Endodermal cell (in vitro differentiated cells): ENCODE measurements around the gene UPF1. TPM values are rescaled to one million over a fixed set of nuclear protein-coding genes. Genes with fewer than 3 reads are reported as not detected.

Experiments
- DNase-seq: peaks from one replicate; pipeline ENCODE4 v3.0.0-alpha.2; 2017
- H3K27ac ChIP-seq: 2 replicates; pipeline ENCODE4 v1.5.1; 2013; ENCODE audit warnings: mild to moderate bottlenecking, low read depth, low read length, moderate library complexity
- H3K27me3 ChIP-seq: 2 replicates; pipeline ENCODE4 v1.6.1; 2013; ENCODE audit warnings: mild to moderate bottlenecking, low read length, moderate library complexity; ENCODE audit not compliant: insufficient read depth, control insufficient read depth, poor library complexity, severe bottlenecking
- H3K36me3 ChIP-seq: 2 replicates; pipeline ENCODE4 v1.7.0; 2013; ENCODE audit warnings: mild to moderate bottlenecking, low read length, moderate library complexity; ENCODE audit not compliant: control insufficient read depth, insufficient read depth
- H3K4me1 ChIP-seq: one replicate; pipeline ENCODE4 v1.7.0; 2013; ENCODE audit warnings: low read length; ENCODE audit not compliant: control insufficient read depth, insufficient read depth
- H3K4me3 ChIP-seq: 2 replicates; pipeline ENCODE4 v1.5.1; 2013; ENCODE audit warnings: mild to moderate bottlenecking, low read length, moderate library complexity
- H3K9ac ChIP-seq: 2 replicates; pipeline ENCODE4 v1.6.1; 2013; ENCODE audit warnings: mild to moderate bottlenecking, low read length, moderate library complexity; ENCODE audit not compliant: poor library complexity, severe bottlenecking; ENCODE audit errors: extremely low read depth
- H3K9me3 ChIP-seq: 2 replicates; pipeline ENCODE4 v1.6.1; 2013; ENCODE audit warnings: mild to moderate bottlenecking, low read length, moderate library complexity; ENCODE audit not compliant: control insufficient read depth
- H3K27ac Mint-ChIP-seq: 2 replicates; pipeline ENCODE4 v1.8.0; 2020; ENCODE audit warnings: mixed read lengths
- H3K27me3 Mint-ChIP-seq: 2 replicates; pipeline ENCODE4 v1.8.0; 2021; ENCODE audit warnings: mild to moderate bottlenecking, mixed read lengths; ENCODE audit not compliant: insufficient read depth
- H3K36me3 Mint-ChIP-seq: 2 replicates; pipeline ENCODE4 v1.8.0; 2020; ENCODE audit warnings: low read depth, mixed read lengths
- H3K4me1 Mint-ChIP-seq: 2 replicates; pipeline ENCODE4 v1.8.0; 2020; ENCODE audit warnings: mixed read lengths
- H3K4me3 Mint-ChIP-seq: 2 replicates; pipeline ENCODE4 v1.8.0; 2020; ENCODE audit warnings: mild to moderate bottlenecking, moderate library complexity, mixed read lengths
- H3K9me3 Mint-ChIP-seq: 2 replicates; pipeline ENCODE4 v1.8.0; 2020; ENCODE audit warnings: mild to moderate bottlenecking, mixed read lengths
- WGBS, 2 experiments: methylation state at CpG; one replicate each; pipeline versions ENCODE4 v1.1.5 to v1.1.7; 2013; ENCODE audit warnings: missing lambda C conversion rate in 2 of 2, mixed read lengths in 1 of 2; ENCODE audit not compliant: insufficient coverage in 1 of 2, insufficient read length in 1 of 2; 5-methylcytosine and 5-hydroxymethylcytosine counted together
- total RNA-seq, 2 donors: library from RNA; stranded (reverse); fragmentation: NEBNext Ultra II Directional in 1 of 2; extraction: Animal tissue kit (Norgen Biotek cat#: 25700) in 1 of 2; gene quantifications; 2 replicates in 1 of 2; 3 replicates in 1 of 2; pipeline ENCODE4 v1.2.1, GENCODE V29; 2021
- TF ChIP-seq, protein P1 (sequence below): fragments of 200-600 bp; sonication (generic); conservative IDR thresholded peaks from 2 replicates; pipeline ENCODE4 v1.5.0; 2021; ENCODE audit warnings: antibody characterized with exemption, mild to moderate bottlenecking

The UPF1 gene
- total RNA-seq, 2 donors from 2014 or later = 82.1 to 87.3 TPM

DNA sequence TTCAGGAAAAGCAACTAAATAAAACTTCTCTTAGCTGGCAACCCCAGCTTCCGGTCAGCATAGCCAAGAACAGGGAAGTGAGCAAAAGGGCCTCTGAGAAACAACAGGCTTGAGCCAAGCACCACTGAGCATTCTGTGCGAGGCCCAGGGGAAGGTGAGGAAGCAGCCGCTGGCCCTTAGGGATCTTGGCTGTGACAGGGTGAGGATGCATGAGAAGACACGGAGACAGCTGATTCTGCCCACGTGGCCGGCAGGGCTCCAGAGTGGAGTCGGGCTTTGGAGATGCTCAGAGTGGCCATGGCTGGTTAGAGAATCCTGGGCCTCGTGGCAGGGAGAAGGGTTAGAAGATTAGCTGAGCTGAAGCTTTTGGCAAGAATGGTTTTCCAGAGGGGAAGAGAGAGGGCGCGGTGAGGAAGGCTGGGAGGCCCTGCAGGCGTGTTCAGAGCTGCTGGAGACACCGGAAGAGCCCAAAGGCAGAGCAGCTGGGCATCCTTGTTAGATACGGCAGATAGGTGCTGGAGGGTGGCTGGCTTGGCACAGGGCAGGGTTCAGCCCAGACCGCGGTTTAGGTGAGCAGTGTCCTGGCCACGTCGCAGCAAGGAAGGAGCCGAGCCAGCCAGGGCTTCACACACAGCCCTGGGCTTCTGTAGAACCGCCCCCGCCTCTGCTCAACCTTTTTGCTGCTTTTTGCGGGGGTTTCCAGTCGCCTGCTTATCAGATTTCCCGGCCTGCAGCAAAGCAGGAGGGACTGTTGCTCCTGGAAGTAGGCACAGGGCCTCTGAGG lies 17.3 kb downstream of the UPF1 start:
- Mint-ChIP-seq H3K4me3 (no peak overlapping the region), H3K27me3 (no peaks in the 10 kb centered on the region), H3K36me3 (peaks cover 50% of the 10 kb centered on the region), H3K27ac (peak overlapping the region; percentile 42), H3K9me3 (no peaks in the 10 kb centered on the region), H3K4me1 (peaks cover 11% of the 10 kb centered on the region)
- Histone ChIP-seq H3K9ac (no peak overlapping the region), H3K9me3 (no peaks in the 10 kb centered on the region), H3K4me1 (peaks cover 5% of the 10 kb centered on the region), H3K4me3 (no peak overlapping the region), H3K36me3 (peaks cover 63% of the 10 kb centered on the region), H3K27ac (no peak overlapping the region), H3K27me3 (no peaks in the 10 kb centered on the region)
- TF ChIP-seq, protein P1, sequence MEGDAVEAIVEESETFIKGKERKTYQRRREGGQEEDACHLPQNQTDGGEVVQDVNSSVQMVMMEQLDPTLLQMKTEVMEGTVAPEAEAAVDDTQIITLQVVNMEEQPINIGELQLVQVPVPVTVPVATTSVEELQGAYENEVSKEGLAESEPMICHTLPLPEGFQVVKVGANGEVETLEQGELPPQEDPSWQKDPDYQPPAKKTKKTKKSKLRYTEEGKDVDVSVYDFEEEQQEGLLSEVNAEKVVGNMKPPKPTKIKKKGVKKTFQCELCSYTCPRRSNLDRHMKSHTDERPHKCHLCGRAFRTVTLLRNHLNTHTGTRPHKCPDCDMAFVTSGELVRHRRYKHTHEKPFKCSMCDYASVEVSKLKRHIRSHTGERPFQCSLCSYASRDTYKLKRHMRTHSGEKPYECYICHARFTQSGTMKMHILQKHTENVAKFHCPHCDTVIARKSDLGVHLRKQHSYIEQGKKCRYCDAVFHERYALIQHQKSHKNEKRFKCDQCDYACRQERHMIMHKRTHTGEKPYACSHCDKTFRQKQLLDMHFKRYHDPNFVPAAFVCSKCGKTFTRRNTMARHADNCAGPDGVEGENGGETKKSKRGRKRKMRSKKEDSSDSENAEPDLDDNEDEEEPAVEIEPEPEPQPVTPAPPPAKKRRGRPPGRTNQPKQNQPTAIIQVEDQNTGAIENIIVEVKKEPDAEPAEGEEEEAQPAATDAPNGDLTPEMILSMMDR = no peak
- no peak for DNase-seq
- 92 to 93% methylated on average over 17 to 23 of the region's 23 CpGs for WGBS, 2 experiments

DNA sequence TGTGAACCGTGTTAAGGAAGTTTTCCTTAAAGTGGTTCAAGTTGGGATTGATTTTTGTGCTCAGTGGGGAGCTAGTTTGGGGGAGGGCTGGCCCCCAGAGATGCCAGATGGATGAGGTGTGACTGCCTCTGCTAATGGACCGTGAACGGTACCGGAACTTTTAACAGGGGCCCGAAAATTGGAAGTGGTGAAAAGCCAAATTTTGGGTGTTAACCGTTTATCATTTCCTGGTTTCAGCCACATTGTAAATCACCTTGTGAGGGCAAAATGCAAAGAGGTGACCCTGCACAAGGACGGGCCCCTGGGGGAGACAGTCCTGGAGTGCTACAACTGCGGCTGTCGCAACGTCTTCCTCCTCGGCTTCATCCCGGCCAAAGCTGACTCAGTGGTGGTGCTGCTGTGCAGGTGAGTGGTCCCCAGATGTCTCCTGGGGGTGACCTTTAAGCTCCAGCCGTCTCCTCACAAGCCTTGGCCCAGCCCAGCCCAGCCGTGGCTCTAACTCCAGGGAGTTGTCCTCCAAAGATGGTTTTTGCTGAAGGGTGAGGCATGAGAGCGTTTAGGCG lies 18.2 kb downstream of the UPF1 start:
- Mint-ChIP-seq H3K27me3 (no peaks in the 10 kb centered on the region), H3K4me1 (peaks cover 11% of the 10 kb centered on the region), H3K27ac (peak overlapping the region; percentile 69), H3K36me3 (peaks cover 56% of the 10 kb centered on the region), H3K4me3 (no peak overlapping the region), H3K9me3 (no peaks in the 10 kb centered on the region)
- no peak for DNase-seq
- 94 to 96% methylated on average over 16 of the region's 16 CpGs for WGBS, 2 experiments
- Histone ChIP-seq H3K9ac (no peak overlapping the region), H3K36me3 (peaks cover 71% of the 10 kb centered on the region), H3K27me3 (no peaks in the 10 kb centered on the region), H3K9me3 (no peaks in the 10 kb centered on the region), H3K4me3 (no peak overlapping the region), H3K27ac (no peak overlapping the region), H3K4me1 (peaks cover 5% of the 10 kb centered on the region)
- TF ChIP-seq, protein P1 = no peak

DNA sequence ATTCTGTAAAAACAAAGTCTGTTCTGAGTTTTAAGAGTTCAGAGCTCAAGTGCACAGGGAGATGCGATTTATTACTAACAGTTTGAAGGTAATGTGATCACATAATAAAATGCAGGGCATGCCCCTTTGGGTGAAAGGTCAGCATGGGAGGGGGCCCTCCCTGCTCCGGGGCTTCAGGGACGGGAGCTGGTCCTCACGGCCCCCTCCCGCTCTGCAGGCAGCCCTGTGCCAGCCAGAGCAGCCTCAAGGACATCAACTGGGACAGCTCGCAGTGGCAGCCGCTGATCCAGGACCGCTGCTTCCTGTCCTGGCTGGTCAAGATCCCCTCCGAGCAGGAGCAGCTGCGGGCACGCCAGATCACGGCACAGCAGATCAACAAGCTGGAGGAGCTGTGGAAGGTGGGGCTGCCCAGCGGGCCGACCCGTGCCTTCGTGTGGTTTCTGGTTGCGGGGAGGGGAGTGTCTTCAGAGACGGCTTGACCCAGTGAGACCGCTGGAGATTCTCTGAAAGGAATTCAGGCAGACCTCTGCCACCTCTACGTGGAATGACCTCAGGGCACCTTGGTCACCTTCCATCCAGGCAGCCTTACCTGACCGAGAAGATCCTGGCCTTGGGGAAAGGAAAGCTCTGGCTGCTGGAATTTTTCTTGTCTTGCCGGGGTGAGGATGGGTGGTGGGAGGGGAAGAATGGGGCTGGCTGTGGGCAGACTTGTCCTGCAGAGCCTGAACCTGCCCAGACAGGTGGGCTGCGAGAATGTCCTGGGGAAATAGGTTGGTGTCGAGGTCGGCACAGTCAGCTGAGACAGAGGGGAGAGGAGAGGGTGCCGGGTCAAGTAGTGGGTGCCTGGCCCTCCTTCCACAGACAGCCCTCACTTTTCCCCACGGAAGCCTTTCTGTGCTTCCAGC lies 19.0 kb downstream of the UPF1 start:
- H3K4me1 Mint-ChIP-seq = peaks cover 11% of the 10 kb centered on the region
- 93 to 98% methylated on average over 9 to 26 of the region's 27 CpGs for WGBS, 2 experiments
- no peaks in the 10 kb centered on the region for H3K27me3 Mint-ChIP-seq

More for the DNA sequence above, 19.0 kb downstream of the UPF1 start:
- H3K27ac Mint-ChIP-seq = no peak overlapping the region
- TF ChIP-seq, protein P1 = no peak
- Histone ChIP-seq H3K36me3 (peaks cover 79% of the 10 kb centered on the region), H3K4me3 (no peak overlapping the region), H3K27me3 (no peaks in the 10 kb centered on the region), H3K9ac (no peak overlapping the region), H3K4me1 (peaks cover 5% of the 10 kb centered on the region), H3K9me3 (no peaks in the 10 kb centered on the region), H3K27ac (no peak overlapping the region)
- DNase-seq = no peak
- no peak overlapping the region for H3K4me3 Mint-ChIP-seq
- H3K36me3 Mint-ChIP-seq = peaks cover 64% of the 10 kb centered on the region
- no peaks in the 10 kb centered on the region for H3K9me3 Mint-ChIP-seq
